Stomach (tissue), 4 donors: ENCODE measurements around the gene HES5.

Experiments used
- CTCF ChIP-seq, 7 experiments: fragments of 450-650 bp in 4 of 7; fragments of 200-600 bp in 3 of 7; sonication (generic) in 3 of 7; IDR thresholded peaks; one replicate each; pipeline ENCODE4 v1.5.1; 2016 to 2019; ENCODE audit warnings: antibody characterized with exemption in 7 of 7, control low read depth in 2 of 7, mild to moderate bottlenecking in 1 of 7
- EP300 ChIP-seq: sonication (generic); formaldehyde crosslinking; IDR thresholded peaks from one replicate; pipeline ENCODE4 v1.6.1; 2017; ENCODE audit warnings: antibody characterized with exemption
- POLR2A ChIP-seq, 4 donors: fragments of 450-650 bp; IDR thresholded peaks; one replicate each; pipeline ENCODE4 v1.6.1; 2016; ENCODE audit warnings: antibody characterized with exemption in 4 of 4, control low read depth in 2 of 4, mild to moderate bottlenecking in 1 of 4, moderate library complexity in 1 of 4
- POLR2AphosphoS5 ChIP-seq, 3 donors: sonication (generic); formaldehyde crosslinking; IDR thresholded peaks; one replicate each; pipeline ENCODE4 v1.6.1; 2016; ENCODE audit warnings: antibody characterized with exemption in 3 of 3

GRCh38 chr1:2508180-2508579 lies 21.9 kb downstream of the HES5 start:
- TF ChIP-seq CTCF (IDR thresholded peaks at IDR 0.05) (no peak), POLR2A (IDR thresholded peaks at IDR 0.05) (no peak), POLR2AphosphoS5 (IDR thresholded peaks at IDR 0.05) (no peak), EP300 (no peak)
